ENCODE data around the gene TAS1R3. TPM values are rescaled to one million over a fixed set of nuclear protein-coding genes. Genes with fewer than 3 reads are reported as not detected.

TAS1R3 gene
- total RNA-seq, 3 donors from 2014 or later (not counting 1 experiment from before 2014, with no cell fraction given), result 0.66 to 1.4 (median 1.3) TPM

GRCh38 chr1:1313500-1314236 is 17.4 kb upstream of the TAS1R3 start:
- peaks cover 15% of the 10 kb centered on the region for H3K4me1 ChIP-seq (ENCODE audit: control insufficient read depth, insufficient read depth, low read length)
- peaks cover 34% of the 10 kb centered on the region for H3K36me3 ChIP-seq (ENCODE audit: control insufficient read depth, insufficient read depth, low read length)
- ATAC-seq (no peak), DNase-seq (no peak)
- no peaks in the 10 kb centered on the region for H3K36me3 Mint-ChIP-seq
- no peaks in the 10 kb centered on the region for H3K27me3 ChIP-seq (ENCODE audit: control insufficient read depth, insufficient read depth, low read length)
- H3K27me3 Mint-ChIP-seq (ENCODE audit: low read depth in 2 of 2), result no peaks in the 10 kb centered on the region
- no peaks in the 10 kb centered on the region for H3K9me3 Mint-ChIP-seq
- H3K9me3 ChIP-seq (ENCODE audit: control insufficient read depth, insufficient read depth, low read length), result no peaks in the 10 kb centered on the region
- H3K4me1 Mint-ChIP-seq, result peaks cover 0 to 17% of the 10 kb centered on the region in 2 donors
- intact Hi-C loops (cut with micrococcal nuclease), result no loop called here
- no peak overlapping the region for H3K27ac Mint-ChIP-seq
- no peak for TF ChIP-seq CTCF (IDR thresholded peaks at IDR 0.05)
- no peak overlapping the region for H3K4me3 Mint-ChIP-seq
- 97% methylated on average over 37 of the region's 37 CpGs for WGBS (ENCODE audit: insufficient coverage)
- H3K27ac ChIP-seq (ENCODE audit: low read length), result no peak overlapping the region
- no peak overlapping the region for H3K4me3 ChIP-seq (ENCODE audit: low read length)

GRCh38 chr1:1314237-1314586 is 16.9 kb upstream of the TAS1R3 start:
- Histone ChIP-seq H3K4me1 (ENCODE audit: control insufficient read depth, insufficient read depth, low read length) (peaks cover 12% of the 10 kb centered on the region), H3K36me3 (ENCODE audit: control insufficient read depth, insufficient read depth, low read length) (peaks cover 39% of the 10 kb centered on the region), H3K9me3 (ENCODE audit: control insufficient read depth, insufficient read depth, low read length) (no peaks in the 10 kb centered on the region), H3K4me3 (ENCODE audit: low read length) (no peak overlapping the region), H3K27ac (ENCODE audit: low read length) (no peak overlapping the region), H3K27me3 (ENCODE audit: control insufficient read depth, insufficient read depth, low read length) (no peaks in the 10 kb centered on the region)
- TF ChIP-seq CTCF (IDR thresholded peaks at IDR 0.05), result no peak
- H3K27me3 Mint-ChIP-seq (ENCODE audit: low read depth in 2 of 2), result no peaks in the 10 kb centered on the region
- WGBS (ENCODE audit: insufficient coverage), result 99% methylated on average over 15 of the region's 15 CpGs
- H3K4me1 Mint-ChIP-seq, result peaks cover 0 to 22% of the 10 kb centered on the region in 2 donors
- intact Hi-C loops (cut with micrococcal nuclease), result no loop called here
- no peak for DNase-seq
- ATAC-seq, result no peak
- H3K9me3 Mint-ChIP-seq, result no peaks in the 10 kb centered on the region
- H3K36me3 Mint-ChIP-seq, result no peaks in the 10 kb centered on the region
- H3K27ac Mint-ChIP-seq, result no peak overlapping the region
- H3K4me3 Mint-ChIP-seq, result no peak overlapping the region

GRCh38 chr1:1314678-1315335 is 16.3 kb upstream of the TAS1R3 start:
- no peak overlapping the region for H3K4me3 Mint-ChIP-seq
- H3K27me3 Mint-ChIP-seq (ENCODE audit: low read depth in 2 of 2), result no peaks in the 10 kb centered on the region
- Histone ChIP-seq H3K4me1 (ENCODE audit: control insufficient read depth, insufficient read depth, low read length) (peaks cover 6% of the 10 kb centered on the region), H3K4me3 (ENCODE audit: low read length) (no peak overlapping the region), H3K36me3 (ENCODE audit: control insufficient read depth, insufficient read depth, low read length) (peaks cover 40% of the 10 kb centered on the region), H3K27ac (ENCODE audit: low read length) (no peak overlapping the region), H3K27me3 (ENCODE audit: control insufficient read depth, insufficient read depth, low read length) (no peaks in the 10 kb centered on the region), H3K9me3 (ENCODE audit: control insufficient read depth, insufficient read depth, low read length) (no peaks in the 10 kb centered on the region)
- no peaks in the 10 kb centered on the region for H3K9me3 Mint-ChIP-seq
- ATAC-seq, result no peak
- H3K36me3 Mint-ChIP-seq, result no peaks in the 10 kb centered on the region
- no peak for TF ChIP-seq CTCF (IDR thresholded peaks at IDR 0.05)
- H3K4me1 Mint-ChIP-seq, result peaks cover 0 to 25% of the 10 kb centered on the region in 2 donors
- intact Hi-C loops (cut with micrococcal nuclease), result no loop called here
- no peak for DNase-seq
- H3K27ac Mint-ChIP-seq, result peak overlapping the region in 1 of 2 donors; percentile 58
- 94% methylated on average over 23 of the region's 23 CpGs for WGBS (ENCODE audit: insufficient coverage)

Measured in natural killer cell (primary cell).